ENCODE data around the gene CDH24. TPM values are rescaled to one million over a fixed set of nuclear protein-coding genes. Genes with fewer than 3 reads are reported as not detected.

The CDH24 gene
- total RNA-seq, 1 donor from 2014 or later: 5.9 TPM

DNA sequence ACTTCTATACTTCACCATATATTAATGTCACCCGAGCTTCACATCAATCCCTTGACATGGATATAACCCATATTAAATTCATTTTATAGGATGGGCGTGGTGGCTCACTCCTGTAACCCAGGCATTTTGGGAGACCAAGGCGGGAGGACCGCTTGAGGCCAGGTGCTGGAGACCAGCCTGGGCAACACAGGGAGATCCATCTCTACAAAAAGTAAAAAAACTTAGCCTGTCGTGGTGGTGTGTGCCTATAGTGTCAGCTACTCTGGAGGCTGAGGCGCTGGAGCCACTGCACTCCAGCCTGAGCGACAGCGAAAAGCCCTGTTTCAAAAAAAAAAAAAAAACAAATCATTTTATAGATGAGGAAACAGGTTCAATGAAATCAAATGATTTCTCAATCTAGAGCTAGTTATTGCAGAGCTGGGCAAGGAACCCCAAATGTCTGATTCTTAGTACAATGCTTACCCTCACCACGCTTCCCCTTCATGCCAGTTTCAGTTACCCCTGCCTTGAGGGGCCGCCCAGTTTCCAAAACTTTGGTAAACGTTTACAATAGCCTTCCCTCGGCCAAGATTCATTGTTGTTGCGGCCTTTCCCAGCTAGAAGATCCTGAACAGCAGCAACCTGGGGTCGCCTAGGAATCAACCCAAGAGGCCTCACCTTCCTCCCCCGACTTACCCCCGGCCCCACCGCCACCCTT lies 23.4 kb downstream of the CDH24 start:
- no peak for DNase-seq (ENCODE audit: low spot score in 2 of 2)
- Histone ChIP-seq H3K4me1 (peaks cover 7 to 8% of the 10 kb centered on the region in 2 donors), H3K27ac (peak overlapping the region; percentile 91 to 93), H3K27me3 (no peaks in the 10 kb centered on the region), H3K36me3 (peaks cover 34 to 36% of the 10 kb centered on the region in 2 donors), H3K9me3 (no peaks in the 10 kb centered on the region), H3K4me3 (peak overlapping the region; percentile 72 to 80)
- intact Hi-C loops (cut with DNase I): loop anchor here (2.0 kb wide), 1 partner anchor 47 kb away; no protein-coding TSS in a partner anchor
- TF ChIP-seq, protein P1, sequence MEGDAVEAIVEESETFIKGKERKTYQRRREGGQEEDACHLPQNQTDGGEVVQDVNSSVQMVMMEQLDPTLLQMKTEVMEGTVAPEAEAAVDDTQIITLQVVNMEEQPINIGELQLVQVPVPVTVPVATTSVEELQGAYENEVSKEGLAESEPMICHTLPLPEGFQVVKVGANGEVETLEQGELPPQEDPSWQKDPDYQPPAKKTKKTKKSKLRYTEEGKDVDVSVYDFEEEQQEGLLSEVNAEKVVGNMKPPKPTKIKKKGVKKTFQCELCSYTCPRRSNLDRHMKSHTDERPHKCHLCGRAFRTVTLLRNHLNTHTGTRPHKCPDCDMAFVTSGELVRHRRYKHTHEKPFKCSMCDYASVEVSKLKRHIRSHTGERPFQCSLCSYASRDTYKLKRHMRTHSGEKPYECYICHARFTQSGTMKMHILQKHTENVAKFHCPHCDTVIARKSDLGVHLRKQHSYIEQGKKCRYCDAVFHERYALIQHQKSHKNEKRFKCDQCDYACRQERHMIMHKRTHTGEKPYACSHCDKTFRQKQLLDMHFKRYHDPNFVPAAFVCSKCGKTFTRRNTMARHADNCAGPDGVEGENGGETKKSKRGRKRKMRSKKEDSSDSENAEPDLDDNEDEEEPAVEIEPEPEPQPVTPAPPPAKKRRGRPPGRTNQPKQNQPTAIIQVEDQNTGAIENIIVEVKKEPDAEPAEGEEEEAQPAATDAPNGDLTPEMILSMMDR (IDR thresholded peaks at IDR 0.05): no peak

DNA sequence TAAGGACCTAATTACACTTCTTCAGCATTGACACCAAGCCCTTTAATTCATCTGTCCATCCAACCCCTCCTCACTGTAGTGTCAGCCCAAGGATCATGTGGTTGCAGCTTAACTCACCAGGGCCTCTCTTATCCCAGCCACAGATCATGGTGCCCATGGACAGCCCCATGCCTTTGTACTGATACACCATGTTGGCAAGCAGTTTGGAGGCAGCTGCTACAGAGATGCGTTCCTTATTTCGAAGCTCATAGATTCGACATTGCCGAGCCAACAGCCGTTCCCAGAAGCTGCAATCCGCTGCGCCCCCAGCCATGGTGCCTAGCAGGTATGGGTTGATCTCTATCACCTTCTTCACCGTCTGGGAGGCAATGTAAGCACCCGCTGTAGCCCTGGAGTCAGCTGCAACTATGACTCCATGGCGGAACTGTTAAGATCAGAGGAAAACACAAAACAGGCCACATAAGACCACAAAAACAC lies 24.0 kb downstream of the CDH24 start:
- intact Hi-C loops (cut with DNase I): no loop called here

DNA sequence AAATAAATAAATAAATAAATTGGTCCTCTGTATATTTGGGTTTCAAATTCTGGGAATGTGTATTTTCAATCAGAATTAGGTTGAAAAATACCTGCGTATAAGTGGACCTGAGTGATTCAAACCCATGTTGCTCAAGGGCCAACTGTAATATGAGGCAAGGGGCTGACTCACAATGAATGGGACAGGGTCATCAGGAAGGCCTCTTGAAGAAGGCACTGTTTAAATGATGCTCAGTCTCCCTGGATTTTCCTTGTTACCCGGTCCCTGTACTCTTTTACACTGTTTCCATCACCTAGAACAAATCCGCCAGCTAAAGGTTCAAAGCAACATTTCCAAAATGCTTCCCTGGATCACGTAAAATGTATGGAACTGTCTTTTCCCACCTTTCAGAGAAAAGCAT lies 26.4 kb downstream of the CDH24 start:
- H3K36me3 ChIP-seq: peaks cover 47 to 52% of the 10 kb centered on the region in 2 donors
- intact Hi-C loops (cut with DNase I): no loop called here

More for the DNA sequence above, 24.0 kb downstream of the CDH24 start:
- no peaks in the 10 kb centered on the region for H3K27me3 ChIP-seq
- H3K4me3 ChIP-seq: peak overlapping the region in 1 of 2 donors; percentile 80
- H3K36me3 ChIP-seq: peaks cover 36 to 40% of the 10 kb centered on the region in 2 donors
- peaks cover 7 to 8% of the 10 kb centered on the region in 2 donors for H3K4me1 ChIP-seq
- DNase-seq (ENCODE audit: low spot score in 2 of 2): no peak
- TF ChIP-seq, protein P1 (IDR thresholded peaks at IDR 0.05): no peak
- H3K9me3 ChIP-seq: no peaks in the 10 kb centered on the region
- no peak overlapping the region for H3K27ac ChIP-seq

DNA sequence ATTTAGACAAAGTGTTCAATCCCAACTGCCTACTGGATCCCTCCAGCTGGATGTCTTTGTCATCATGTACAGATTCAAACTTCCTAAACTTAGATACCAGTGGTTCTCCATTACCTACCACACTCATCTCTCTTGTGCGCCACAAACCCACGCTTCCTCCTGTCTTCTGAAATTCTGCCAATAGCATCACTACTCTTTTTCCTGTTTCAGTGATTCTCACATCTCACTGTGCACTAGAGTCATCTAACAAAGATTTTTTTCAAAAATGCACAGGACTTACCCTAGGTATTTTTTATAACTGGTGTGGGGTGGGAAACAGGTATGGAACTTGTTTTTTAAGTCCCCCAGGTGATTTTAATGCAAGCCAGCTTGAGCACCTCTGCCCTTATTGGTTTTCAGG lies 28.5 kb downstream of the CDH24 start:
- Histone ChIP-seq H3K27me3 (no peaks in the 10 kb centered on the region), H3K36me3 (peaks cover 60 to 62% of the 10 kb centered on the region in 2 donors)

More for the DNA sequence above, 26.4 kb downstream of the CDH24 start:
- Histone ChIP-seq H3K4me3 (no peak overlapping the region), H3K4me1 (peaks cover 7 to 8% of the 10 kb centered on the region in 2 donors), H3K27me3 (no peaks in the 10 kb centered on the region), H3K27ac (no peak overlapping the region), H3K9me3 (no peaks in the 10 kb centered on the region)
- TF ChIP-seq, protein P1 (IDR thresholded peaks at IDR 0.05): no peak
- no peak for DNase-seq (ENCODE audit: low spot score in 2 of 2)

DNA sequence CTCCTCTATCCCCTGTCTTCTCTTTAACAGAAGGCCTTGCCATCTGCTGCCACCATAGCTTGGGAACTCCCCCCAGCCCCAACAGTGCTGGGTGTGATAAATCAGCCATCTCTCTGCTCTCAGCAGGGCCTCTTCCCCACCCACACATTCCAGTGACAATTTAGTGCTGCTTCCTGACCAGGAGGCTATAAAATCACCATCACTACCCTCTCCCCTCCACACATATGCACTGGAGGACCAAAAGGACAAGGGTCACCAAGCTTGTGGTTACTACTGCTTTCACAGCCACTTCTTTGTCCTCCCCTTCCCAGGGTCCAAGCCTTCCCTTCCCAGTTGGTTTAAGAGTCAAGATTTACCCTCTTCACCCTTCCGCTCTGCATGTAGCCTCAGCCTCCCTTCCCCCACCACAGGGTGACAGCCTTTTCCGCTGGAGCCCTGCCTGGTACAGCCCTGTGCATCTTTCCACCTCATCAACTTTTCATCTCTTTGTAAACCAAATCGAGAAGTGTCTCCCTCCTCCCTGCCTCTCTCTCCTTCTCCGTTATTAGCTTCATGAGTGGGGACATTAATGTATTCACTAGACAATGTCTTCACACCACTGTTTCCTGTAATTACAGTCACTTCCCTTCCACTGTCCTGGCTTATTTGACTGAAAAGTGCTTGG lies 32.0 kb downstream of the CDH24 start:
- Histone ChIP-seq H3K36me3 (peaks cover 29 to 38% of the 10 kb centered on the region in 2 donors), H3K27me3 (no peaks in the 10 kb centered on the region), H3K4me3 (no peak overlapping the region), H3K27ac (no peak overlapping the region), H3K9me3 (no peaks in the 10 kb centered on the region), H3K4me1 (no peaks in the 10 kb centered on the region)
- DNase-seq (ENCODE audit: low spot score in 2 of 2): no peak
- TF ChIP-seq, protein P1 (IDR thresholded peaks at IDR 0.05): no peak
- intact Hi-C loops (cut with DNase I): no loop called here

More for the DNA sequence above, 28.5 kb downstream of the CDH24 start:
- H3K9me3 ChIP-seq: no peaks in the 10 kb centered on the region
- no peak overlapping the region for H3K27ac ChIP-seq
- TF ChIP-seq, protein P1 (IDR thresholded peaks at IDR 0.05): no peak
- intact Hi-C loops (cut with DNase I): no loop called here
- no peak for DNase-seq (ENCODE audit: low spot score in 2 of 2)
- no peak overlapping the region for H3K4me3 ChIP-seq
- H3K4me1 ChIP-seq: peaks cover 6 to 7% of the 10 kb centered on the region in 2 donors
